GM10266 (cell line): ENCODE data around the gene APRT.

Experiments
- DNase-seq: peaks from one replicate; pipeline ENCODE4 v3.0.0; 2012; ENCODE audit errors: extremely low spot score
- TF ChIP-seq, protein P1 (sequence below): IDR thresholded peaks from 2 replicates; pipeline ENCODE4 v1.5.1; 2012; ENCODE audit warnings: mild to moderate bottlenecking, low read depth; ENCODE audit not compliant: control insufficient read depth, insufficient read depth; ENCODE audit errors: missing control alignments

The APRT gene

GRCh38 chr16:88847654-88848053 lies 35.9 kb upstream of the APRT start:
- no peak for DNase-seq
- TF ChIP-seq, protein P1, sequence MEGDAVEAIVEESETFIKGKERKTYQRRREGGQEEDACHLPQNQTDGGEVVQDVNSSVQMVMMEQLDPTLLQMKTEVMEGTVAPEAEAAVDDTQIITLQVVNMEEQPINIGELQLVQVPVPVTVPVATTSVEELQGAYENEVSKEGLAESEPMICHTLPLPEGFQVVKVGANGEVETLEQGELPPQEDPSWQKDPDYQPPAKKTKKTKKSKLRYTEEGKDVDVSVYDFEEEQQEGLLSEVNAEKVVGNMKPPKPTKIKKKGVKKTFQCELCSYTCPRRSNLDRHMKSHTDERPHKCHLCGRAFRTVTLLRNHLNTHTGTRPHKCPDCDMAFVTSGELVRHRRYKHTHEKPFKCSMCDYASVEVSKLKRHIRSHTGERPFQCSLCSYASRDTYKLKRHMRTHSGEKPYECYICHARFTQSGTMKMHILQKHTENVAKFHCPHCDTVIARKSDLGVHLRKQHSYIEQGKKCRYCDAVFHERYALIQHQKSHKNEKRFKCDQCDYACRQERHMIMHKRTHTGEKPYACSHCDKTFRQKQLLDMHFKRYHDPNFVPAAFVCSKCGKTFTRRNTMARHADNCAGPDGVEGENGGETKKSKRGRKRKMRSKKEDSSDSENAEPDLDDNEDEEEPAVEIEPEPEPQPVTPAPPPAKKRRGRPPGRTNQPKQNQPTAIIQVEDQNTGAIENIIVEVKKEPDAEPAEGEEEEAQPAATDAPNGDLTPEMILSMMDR: no peak

- DNase-seq: no peak
- TF ChIP-seq, protein P1: no peak
Observed at GRCh38 chr16:88846088-88846487, 34.4 kb upstream of the APRT start.

GRCh38 chr16:88844419-88845036 lies 32.8 kb upstream of the APRT start:
- TF ChIP-seq, protein P1: no peak
- no peak for DNase-seq

GRCh38 chr16:88843256-88843655 lies 31.5 kb upstream of the APRT start:
- DNase-seq: no peak
- TF ChIP-seq, protein P1: no peak

DNA sequence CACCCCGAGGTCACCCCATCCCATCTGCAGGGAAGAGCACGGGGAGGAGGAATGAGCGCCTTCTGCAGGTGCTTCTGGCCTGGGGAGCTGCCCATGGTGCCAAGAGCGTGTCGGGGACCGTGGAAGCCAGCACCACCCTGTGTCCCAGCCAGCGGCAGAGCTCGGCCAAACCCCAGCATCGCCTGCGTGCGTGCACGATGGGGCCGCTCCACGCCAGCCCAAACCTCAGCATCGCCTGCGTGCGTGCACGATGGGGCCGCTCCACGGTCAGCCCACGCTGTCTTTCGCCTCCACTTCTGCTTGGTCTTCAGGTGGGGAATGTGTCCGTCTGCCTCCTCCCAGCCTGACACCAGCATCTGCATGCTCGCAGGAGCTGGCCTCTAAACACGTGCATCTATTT lies 31.1 kb upstream of the APRT start:
- TF ChIP-seq, protein P1: no peak
- no peak for DNase-seq

DNA sequence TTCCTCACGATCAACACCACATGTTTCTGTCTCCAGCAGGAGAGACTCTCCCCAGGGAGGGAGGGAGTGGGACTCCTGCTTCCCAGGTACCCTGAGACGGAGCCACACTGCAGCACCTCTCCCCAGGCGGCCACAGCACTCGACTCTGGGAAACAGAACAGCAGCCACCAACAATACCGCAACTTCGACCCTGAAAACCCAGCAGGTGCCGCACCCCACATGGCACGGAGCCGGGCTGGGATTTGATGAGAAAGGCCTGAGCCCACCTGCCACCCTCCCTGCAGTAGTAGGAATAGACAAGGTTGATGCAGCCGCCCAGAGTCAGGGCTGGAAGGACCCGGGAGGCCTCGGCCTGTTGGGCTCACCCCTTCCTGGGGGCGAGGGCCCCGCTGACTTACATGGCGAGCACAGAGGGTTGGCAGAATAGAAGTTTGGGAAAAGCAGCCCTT lies 30.6 kb upstream of the APRT start:
- no peak for DNase-seq
- TF ChIP-seq, protein P1: no peak

- TF ChIP-seq, protein P1: no peak
- DNase-seq: no peak
Observed at GRCh38 chr16:88841521-88842307, 30.0 kb upstream of the APRT start.
